ENCODE measurements around the gene MYO1F.
"Not testable (repeated sequence)": the region's sequence is repeated elsewhere in the genome, so short reads cannot be mapped to it uniquely, and the experiment has no call there.

The MYO1F gene

GRCh38 chr19:8577247-8577646, at the start of gene MYO1F:
Gene MYO1F (minus strand): TSS chr19:8577442. CDS start chr19:8577309, 133 bp downstream.
- DNase-seq (ENCODE audit: low read depth in 2 of 2), result no peak

GRCh38 chr19:8626842-8627241, 49.6 kb upstream of the MYO1F start:
- DNase-seq (ENCODE audit: low read depth in 2 of 2), result no peak

GRCh38 chr19:8622886-8623285, 45.6 kb upstream of the MYO1F start:
- DNase-seq (ENCODE audit: low read depth in 2 of 2), result not testable (repeated sequence)

DNA sequence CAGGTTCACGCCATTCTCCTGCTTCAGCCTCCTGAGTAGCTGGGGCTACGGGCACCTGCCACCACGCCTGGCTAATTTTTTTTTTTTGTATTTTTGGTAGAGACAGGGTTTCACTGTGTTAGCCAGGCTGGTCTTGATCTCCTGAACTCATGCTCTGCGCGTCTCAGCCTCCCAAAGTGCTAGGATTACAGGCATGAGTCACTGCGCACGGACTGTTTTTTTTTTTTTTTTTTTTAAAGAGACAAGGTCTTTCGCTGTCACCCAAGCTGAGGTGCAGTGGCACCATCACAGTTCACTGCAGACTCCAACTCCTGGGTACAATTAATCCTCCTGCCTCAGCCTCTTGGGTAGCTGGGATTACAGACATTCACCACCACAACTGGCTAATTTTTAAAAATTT, 41.5 kb upstream of the MYO1F start:
- no peak for DNase-seq (ENCODE audit: low read depth in 2 of 2)

DNA sequence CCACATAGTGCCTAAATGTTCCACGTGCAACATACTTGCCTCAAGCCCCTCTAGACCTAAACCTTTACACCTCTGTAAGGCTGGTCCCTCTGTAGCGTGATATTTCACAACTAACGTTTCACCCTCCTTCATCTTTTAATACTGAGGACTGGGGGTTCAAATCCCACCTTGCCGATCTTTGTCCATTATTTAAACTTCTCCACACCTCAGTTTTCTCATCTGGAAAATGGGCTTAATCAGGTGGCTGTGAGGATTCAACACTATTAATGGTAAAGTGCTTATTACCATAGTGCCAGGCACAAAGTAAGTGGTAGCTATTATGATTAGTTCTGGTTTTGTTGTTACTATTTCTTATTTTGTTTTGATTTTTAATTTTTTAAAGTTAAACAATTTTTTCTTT, 40.7 kb upstream of the MYO1F start:
- no peak for DNase-seq (ENCODE audit: low read depth in 2 of 2)

DNA sequence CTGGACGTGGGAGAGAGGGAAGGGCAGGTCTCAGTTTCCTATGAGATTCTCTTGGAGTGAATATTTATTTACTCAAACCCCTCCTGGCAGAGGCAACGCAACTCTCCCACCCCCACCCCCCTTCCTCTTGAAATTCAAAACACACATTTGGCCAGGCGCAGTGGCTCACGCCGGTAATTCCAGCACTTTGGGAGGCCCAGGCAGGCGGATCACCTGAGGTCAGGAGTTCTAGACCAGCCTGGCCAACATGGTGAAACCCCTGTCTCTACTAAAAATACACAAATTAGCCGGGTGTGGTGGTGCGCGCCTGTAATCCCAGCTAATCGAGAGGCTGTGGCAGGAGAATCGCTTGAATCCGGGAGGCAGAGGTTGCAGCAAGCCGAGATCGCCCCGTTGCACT, 40.1 kb upstream of the MYO1F start:
- DNase-seq (ENCODE audit: low read depth in 2 of 2), result not testable (repeated sequence)

DNA sequence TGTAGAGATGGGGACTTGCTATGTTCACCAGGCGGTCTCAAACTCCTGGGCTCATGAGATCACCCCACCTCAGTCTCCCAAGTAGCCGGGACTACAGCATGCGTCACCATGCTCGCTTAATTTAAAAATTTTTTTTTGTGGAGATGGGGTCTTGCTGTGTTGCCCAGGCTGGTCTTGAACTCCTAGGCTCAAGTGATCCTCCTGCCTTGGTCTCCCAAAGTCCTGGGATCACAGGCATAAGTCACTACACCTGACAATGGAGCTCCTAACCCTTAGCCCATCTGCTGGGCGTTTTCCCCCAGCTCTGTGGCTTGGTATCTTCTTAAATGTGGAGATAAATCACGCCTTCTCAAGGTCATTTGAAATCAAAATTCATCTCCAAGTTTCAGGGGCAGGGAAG, 39.6 kb upstream of the MYO1F start:
- DNase-seq (ENCODE audit: low read depth in 2 of 2), result no peak

DNA sequence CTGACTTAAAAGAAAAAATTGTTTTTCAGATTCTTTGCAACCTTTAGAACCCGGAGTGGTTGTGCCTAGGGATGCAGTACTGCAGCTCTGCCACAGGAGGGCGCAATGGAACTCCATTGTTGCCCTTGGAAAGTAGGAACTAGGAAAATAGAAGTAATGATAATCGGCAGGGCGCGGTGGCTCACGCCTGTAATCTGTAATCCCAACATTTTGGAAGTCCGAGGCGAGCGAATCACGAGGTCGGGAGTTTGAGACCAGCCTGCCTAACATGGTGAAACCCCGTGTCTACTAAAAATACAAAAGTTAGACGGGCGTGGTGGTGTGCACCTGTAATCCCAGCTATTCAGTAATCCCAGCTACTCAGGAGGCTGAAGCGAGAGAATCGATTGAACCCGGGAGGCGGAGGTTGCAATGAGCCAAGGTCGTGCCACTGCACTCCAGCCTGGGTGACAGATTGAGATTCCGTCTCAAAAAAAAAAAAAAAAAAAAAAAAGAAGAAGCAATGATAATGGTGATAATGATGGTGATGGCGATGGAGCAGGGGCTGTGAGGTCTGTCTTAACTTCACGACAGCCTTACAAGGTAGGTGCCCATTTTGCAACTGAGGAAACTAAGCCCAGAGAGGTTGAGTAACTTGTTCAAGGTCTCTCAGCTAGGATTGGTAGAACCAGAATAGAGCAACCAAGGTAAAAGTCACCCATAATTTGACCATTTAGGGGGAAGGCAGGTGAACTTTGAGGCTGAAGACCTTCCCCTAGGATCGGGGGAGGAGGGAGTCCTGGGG, 38.8 kb upstream of the MYO1F start:
- no peak for DNase-seq (ENCODE audit: low read depth in 2 of 2)

- DNase-seq (ENCODE audit: low read depth in 2 of 2), result no peak
These were observed 37.8 kb upstream of the MYO1F start for GRCh38 chr19:8615024-8615423.

DNA sequence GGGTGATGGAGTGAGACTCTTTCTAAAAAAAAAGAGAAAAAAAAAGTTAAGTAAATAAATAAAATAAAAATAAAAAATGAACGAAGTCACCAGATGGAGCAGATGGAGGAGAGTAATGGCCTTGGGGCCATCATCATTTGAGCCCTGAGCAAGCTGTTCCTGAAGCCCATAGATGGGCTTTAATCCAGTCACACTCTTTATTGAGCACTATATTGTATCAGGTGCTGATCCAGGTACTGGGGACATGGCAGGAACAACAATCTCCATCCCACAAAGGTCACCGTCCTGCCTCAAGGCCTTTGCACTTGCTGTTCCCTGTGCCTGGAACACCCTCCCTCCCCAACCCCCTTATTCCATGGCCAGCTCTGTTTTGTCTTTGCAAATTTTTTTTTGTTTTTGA, 37.2 kb upstream of the MYO1F start:
- no peak for DNase-seq (ENCODE audit: low read depth in 2 of 2)

DNA sequence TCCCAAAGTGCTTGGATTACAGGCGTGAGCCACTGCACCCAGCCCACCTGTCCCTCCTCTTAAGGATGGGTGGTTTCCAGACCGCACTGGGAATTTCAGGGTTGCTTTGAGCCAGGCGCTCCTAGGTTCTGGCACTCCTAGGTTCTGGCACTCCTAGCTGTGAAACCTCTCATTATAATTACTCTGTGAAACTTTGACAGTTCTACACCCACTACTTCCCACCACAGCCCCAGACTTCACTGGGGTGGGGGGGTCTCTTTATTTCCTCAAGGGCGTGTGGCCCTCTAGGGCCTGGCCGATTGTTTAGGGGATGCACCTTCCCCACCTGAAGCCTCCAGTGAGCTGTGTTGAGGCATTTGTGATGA, 35.5 kb upstream of the MYO1F start:
- no peak for DNase-seq (ENCODE audit: low read depth in 2 of 2)

DNA sequence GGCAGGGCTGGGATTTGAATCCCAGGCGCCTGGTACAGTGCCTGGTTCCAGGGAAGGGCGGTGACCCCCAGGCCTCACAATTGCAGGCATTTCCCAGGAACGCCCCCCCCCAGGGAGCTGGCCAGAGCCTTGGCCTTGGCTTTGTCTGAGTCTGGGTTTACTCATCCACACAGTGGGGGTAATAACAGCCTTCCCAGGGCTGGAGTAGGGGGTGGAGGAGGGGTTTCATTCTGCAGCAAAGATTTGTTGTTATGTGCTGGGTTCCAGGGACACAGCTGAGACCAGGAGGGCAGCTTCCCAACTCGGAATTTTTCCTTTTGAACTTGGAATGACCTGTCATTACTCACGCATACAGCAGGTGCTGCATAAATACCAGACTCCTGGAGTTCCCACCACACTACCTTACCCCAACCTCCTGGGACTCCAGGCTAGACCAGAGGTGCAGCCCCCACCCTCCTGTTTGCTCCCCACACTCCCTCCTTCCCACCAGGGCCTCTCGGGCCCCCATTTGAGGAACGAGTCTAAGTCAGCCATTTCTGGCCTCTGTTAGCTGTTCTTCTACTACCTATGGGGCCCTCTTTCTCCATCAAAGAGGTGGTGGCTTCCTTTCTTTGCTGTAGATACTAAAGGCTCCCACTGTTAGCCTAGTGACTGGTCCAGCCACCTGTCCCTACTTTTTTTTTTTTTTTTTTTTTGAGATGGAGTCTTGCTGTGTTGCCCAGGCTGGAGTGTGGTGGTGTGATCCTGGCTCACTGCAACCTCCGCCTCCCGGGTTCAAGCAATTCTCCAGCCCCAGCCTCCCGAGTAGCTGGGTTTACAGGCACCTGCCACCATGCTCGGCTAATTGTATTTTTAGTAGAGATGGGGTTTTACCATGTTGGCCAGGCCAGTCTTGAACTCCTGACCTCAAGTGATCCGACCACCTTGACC, 34.9 kb upstream of the MYO1F start:
- DNase-seq (ENCODE audit: low read depth in 2 of 2), result no peak

DNA sequence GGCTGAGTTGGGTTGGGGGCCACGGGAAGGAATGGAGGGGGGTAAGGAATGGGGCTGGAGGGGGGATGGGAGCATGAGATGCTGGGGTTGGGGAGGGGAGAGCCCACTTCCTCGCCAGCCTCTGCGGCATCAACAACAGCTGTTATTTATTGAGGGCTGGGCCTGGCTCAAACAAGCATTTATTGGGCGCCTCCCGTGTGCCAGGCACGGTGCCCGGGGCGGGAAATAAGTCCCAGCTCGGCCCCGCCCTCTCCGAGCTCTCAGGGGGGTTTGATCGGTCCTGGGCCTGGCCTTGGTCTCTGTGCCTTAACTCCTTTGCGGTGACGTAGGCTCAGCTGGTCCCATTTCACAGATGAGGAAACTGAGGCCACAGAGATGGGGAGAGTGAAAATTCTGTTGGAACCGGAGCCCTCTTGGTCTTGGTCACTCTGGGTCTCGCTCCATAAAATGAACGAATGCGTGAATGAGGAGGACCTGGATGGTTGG, 34.2 kb upstream of the MYO1F start:
- DNase-seq (ENCODE audit: low read depth in 2 of 2), result no peak

DNA sequence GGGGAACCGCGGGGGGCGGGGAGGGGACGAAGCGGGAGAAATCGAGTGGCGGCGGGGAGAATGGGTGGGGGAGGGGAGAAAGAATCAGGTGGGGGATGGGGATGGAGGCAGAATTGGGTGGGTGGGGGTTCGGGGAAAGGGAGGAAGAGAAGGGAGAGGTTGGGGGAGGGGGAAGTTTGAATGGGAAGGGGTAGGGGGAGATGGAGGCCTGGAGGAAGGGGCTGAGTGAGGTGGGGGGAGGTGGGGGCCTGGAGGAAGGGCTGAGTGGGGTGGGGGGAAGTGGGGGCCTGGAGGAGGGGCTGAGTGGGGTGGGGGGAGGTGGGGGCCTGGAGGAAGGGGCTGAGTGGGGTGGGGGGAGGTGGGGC, 33.7 kb upstream of the MYO1F start:
- DNase-seq (ENCODE audit: low read depth in 2 of 2), result no peak

- DNase-seq (ENCODE audit: low read depth in 2 of 2), result no peak
These were observed 33.0 kb upstream of the MYO1F start, which contains the start of gene ADAMTS10 for GRCh38 chr19:8610041-8610935. Gene ADAMTS10 (minus strand): TSS chr19:8610715. CDS start chr19:8605710, 5,005 bp downstream.

GRCh38 chr19:8609279-8610040, 32.2 kb upstream of the MYO1F start:
- DNase-seq (ENCODE audit: low read depth in 2 of 2), result no peak

DNA sequence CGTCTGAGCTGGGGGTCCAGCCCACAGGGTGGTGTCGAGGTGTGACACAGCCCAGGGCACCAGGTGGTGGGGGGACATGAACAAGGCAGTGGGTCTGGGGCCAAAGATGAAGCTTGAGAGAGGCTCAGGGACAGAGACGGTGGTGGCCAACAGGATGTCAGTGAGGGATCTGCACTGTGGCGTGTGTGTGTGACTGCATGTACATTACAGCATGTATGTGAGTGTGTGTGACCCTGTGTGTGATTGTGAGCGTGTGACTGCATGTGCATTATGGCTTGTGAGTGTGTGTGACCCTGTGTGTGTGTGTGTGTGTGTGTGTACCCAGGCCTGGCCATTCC, 31.7 kb upstream of the MYO1F start:
- no peak for DNase-seq (ENCODE audit: low read depth in 2 of 2)

- no peak for DNase-seq (ENCODE audit: low read depth in 2 of 2)
These were observed 30.1 kb upstream of the MYO1F start for GRCh38 chr19:8607386-8607785.

- DNase-seq (ENCODE audit: low read depth in 2 of 2), result no peak
These were observed 28.3 kb upstream of the MYO1F start for GRCh38 chr19:8605514-8605913.

DNA sequence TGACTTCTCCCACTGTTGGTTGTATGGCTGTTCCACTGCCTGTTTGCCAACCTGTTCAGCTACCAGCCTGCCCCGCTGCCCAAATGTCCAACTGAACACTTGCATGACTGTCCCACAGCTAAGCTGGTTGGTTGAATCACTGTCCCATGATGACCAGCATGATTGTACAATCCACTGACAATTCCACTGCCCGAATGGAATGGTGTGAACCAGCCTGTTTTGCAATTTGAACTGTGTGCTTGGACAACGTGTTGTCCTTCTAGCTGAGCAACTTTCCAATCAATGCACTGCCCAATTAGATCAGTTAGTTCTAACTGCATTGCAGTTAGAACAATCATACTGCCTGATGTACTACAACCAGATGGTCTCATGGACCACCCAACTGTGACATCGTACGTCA, 24.6 kb upstream of the MYO1F start:
- DNase-seq (ENCODE audit: low read depth in 2 of 2), result no peak

- DNase-seq (ENCODE audit: low read depth in 2 of 2), result no peak
These were observed 23.6 kb upstream of the MYO1F start for GRCh38 chr19:8600816-8601215.
